A549 (cell line): ENCODE data around the gene GNB1. TPM values are rescaled to one million over a fixed set of nuclear protein-coding genes. Genes with fewer than 3 reads are reported as not detected.

Experiments used
- ATAC-seq, 2 experiments: fragments of 200-7000 bp in 1 of 2; fragments of >200 bp in 1 of 2; cut with Nextera tagmentation in 1 of 2; cut with Tn5 transposase in 1 of 2; 3 replicates each; pipeline versions ENCODE4 v1.8.0 to v1.9.1; 2018 to 2020; ENCODE audit warnings: mild to moderate bottlenecking in 1 of 2, moderate library complexity in 1 of 2
- CTCF ChIA-PET: fragments of 300-600 bp; sonication (Branson Sonifier 250); formaldehyde crosslinking; extraction: SDS; loops from one replicate; lab custom pipeline; 2021; ENCODE audit warnings: antibody characterized with exemption, inconsistent platforms; lab: Yijun Ruan, JAX
- POLR2A ChIA-PET: fragments of 350-600 bp; formaldehyde crosslinking; extraction: SDS; loops from one replicate; lab custom pipeline; 2021; ENCODE audit warnings: antibody characterized with exemption, inconsistent platforms; lab: Yijun Ruan, JAX
- DNase-seq, 2 experiments: peaks; one replicate each; pipeline versions ENCODE4 v3.0.0 to v3.0.0-alpha.2; 2011 to 2016; ENCODE audit warnings: low read depth in 1 of 2, low spot score in 1 of 2
- FAIRE-seq: peaks from 2 replicates; lab custom pipeline; 2011; peaks lifted over from hg19 to GRCh38; lab: Jason Lieb, UNC
- H3K27ac ChIP-seq, 2 experiments: fragments of >200 bp; sonication (Bioruptor Twin); formaldehyde crosslinking; 3 replicates each; pipeline ENCODE4 v1.5.1; 2016 to 2017
- H3K4me1 ChIP-seq: fragments of >200 bp; sonication (Bioruptor Twin); formaldehyde crosslinking; 3 replicates; pipeline ENCODE4 v1.6.1; 2016
- H3K4me2 ChIP-seq: fragments of >200 bp; sonication (Bioruptor Twin); formaldehyde crosslinking; 3 replicates; pipeline ENCODE4 v1.6.1; 2016
- H3K4me3 ChIP-seq: fragments of >200 bp; sonication (Bioruptor Twin); formaldehyde crosslinking; 3 replicates; pipeline ENCODE4 v1.5.1; 2016
- H3K9me3 ChIP-seq: fragments of >200 bp; sonication (Bioruptor Twin); formaldehyde crosslinking; 3 replicates; pipeline ENCODE4 v1.6.1; 2016
- ATOH8 ChIP-seq: fragments of 250-450 bp; sonication (Bioruptor Pico); IDR thresholded peaks from 2 replicates; pipeline ENCODE4 v1.5.0; 2020; ENCODE audit warnings: low read depth, mild to moderate bottlenecking, moderate library complexity
- ESRRA ChIP-seq: fragments of 150-350 bp; IDR thresholded peaks from 2 replicates; pipeline ENCODE4 v1.6.1; 2014; ENCODE audit warnings: mild to moderate bottlenecking, low read length, borderline replicate concordance
- FOSL2 ChIP-seq, 2 experiments: fragments of 450-650 bp in 1 of 2; fragments of >200 bp in 1 of 2; sonication (Bioruptor Twin) in 1 of 2; formaldehyde crosslinking; IDR thresholded peaks; 2 replicates each; pipeline versions ENCODE4 v1.5.0 to v1.6.1; 2016 to 2020; ENCODE audit warnings: mild to moderate bottlenecking in 1 of 2, moderate library complexity in 1 of 2
- HES2 ChIP-seq: fragments of >200 bp; sonication (Bioruptor Twin); formaldehyde crosslinking; IDR thresholded peaks from 2 replicates; pipeline ENCODE4 v1.6.1; 2016
- HMGXB4 ChIP-seq: fragments of 250-450 bp; sonication (Bioruptor Pico); IDR thresholded peaks from 2 replicates; pipeline ENCODE4 v1.5.0; 2021; ENCODE audit warnings: mild to moderate bottlenecking, moderate library complexity, borderline replicate concordance
- NR3C1 ChIP-seq: fragments of >200 bp; sonication (Bioruptor Twin); formaldehyde crosslinking; IDR thresholded peaks from 3 replicates; pipeline ENCODE4 v1.6.1; 2017
- PBX3 ChIP-seq: IDR thresholded peaks from 2 replicates; pipeline ENCODE4 v1.6.1; 2012
- POLR2AphosphoS2 ChIP-seq: conservative IDR thresholded peaks from 2 replicates; pipeline ENCODE4 v1.6.1; 2012; ENCODE audit warnings: low read length, improper control_type of control experiment, inconsistent platforms
- RAD21 ChIP-seq, 2 experiments: fragments of >200 bp in 1 of 2; sonication (Bioruptor Twin) in 1 of 2; formaldehyde crosslinking in 1 of 2; IDR thresholded peaks in 1 of 2; conservative IDR thresholded peaks in 1 of 2; 2 replicates in 1 of 2; 3 replicates in 1 of 2; pipeline ENCODE4 v1.6.1; 2012 to 2018; ENCODE audit warnings: inconsistent platforms in 1 of 2
- REST ChIP-seq: fragments of 200-600 bp; sonication (generic); IDR thresholded peaks from 2 replicates; pipeline ENCODE4 v1.6.1; 2016; ENCODE audit warnings: antibody characterized with exemption, mild to moderate bottlenecking, moderate library complexity
- RFX5 ChIP-seq: fragments of 450-650 bp; IDR thresholded peaks from 2 replicates; pipeline ENCODE4 v1.7.1; 2014; ENCODE audit warnings: antibody characterized with exemption, mild to moderate bottlenecking, moderate library complexity
- ZFP36 ChIP-seq: fragments of 450-650 bp; IDR thresholded peaks from 2 replicates; pipeline ENCODE4 v1.6.1; 2014; ENCODE audit warnings: borderline replicate concordance; ENCODE audit not compliant: partially characterized antibody
- WGBS: methylation state at CpG from one replicate; pipeline ENCODE4 v1.1.6; 2017; ENCODE audit errors: missing lambda C conversion rate; 5-methylcytosine and 5-hydroxymethylcytosine counted together
- polyA plus RNA-seq, 4 experiments: library from polyadenylated mRNA; depleted of rRNA in 3 of 4; stranded (reverse); fragments of >200 nt; fragmentation: RNase III in 1 of 4; extraction: RNeasy Plus Mini Kit Qiagen cat#74134 plus additional on column Dnase treatment in 1 of 4; gene quantifications; 2 replicates in 3 of 4; 3 replicates in 1 of 4; pipeline ENCODE4 v1.2.3, GENCODE V29; 2011 to 2017

GNB1 gene
- polyA plus RNA-seq, 2 of the 4 experiments (the other 2 are of a cell fraction), result 159 to 270 TPM

GRCh38 chr1:1794999-1795398 is 95.9 kb downstream of the GNB1 start (continued):
- TF ChIP-seq NR3C1 (no peak), HES2 (no peak), ZFP36 (no peak), FOSL2 (IDR thresholded peaks at IDR 0.05) (no peak), FOSL2 (CRISPR knock-in tag; IDR thresholded peaks at IDR 0.05) (no peak), ATOH8 (no peak)

- no peak overlapping the region for H3K4me2 ChIP-seq
- 93% methylated on average over 17 of the region's 17 CpGs for WGBS
- ChIA-PET POLR2A (no interaction called here), CTCF (interaction anchor here (0.9 to 1.5 kb wide), 2 partner anchors 16 to 113 kb away, joined by 3 to 5 read pairs; no protein-coding TSS in a partner anchor)
- ATAC-seq (no peak), DNase-seq (no peak), FAIRE-seq (no peak)
- no peaks in the 10 kb centered on the region for H3K9me3 ChIP-seq
- no peak overlapping the region for H3K4me3 ChIP-seq
- no peak overlapping the region for H3K27ac ChIP-seq
- no peaks in the 10 kb centered on the region for H3K4me1 ChIP-seq
- TF ChIP-seq REST (no peak), RFX5 (no peak), FOSL2 (IDR thresholded peaks at IDR 0.05) (no peak), FOSL2 (CRISPR knock-in tag; IDR thresholded peaks at IDR 0.05) (no peak)
These were observed 97.2 kb downstream of the GNB1 start for GRCh38 chr1:1793481-1794244.

- ATAC-seq (peak; percentile 26 to 62; a peak in 3 of 6 replicates), DNase-seq (peak; percentile 28 to 53), FAIRE-seq (no peak)
- 85% methylated on average over 25 of the region's 25 CpGs for WGBS
- Histone ChIP-seq H3K4me3 (no peak overlapping the region), H3K27ac (no peak overlapping the region), H3K9me3 (no peaks in the 10 kb centered on the region), H3K4me2 (no peak overlapping the region), H3K4me1 (no peaks in the 10 kb centered on the region)
- CTCF ChIA-PET, result interaction anchor here (1.0 to 3.0 kb wide), 7 partner anchors 8 to 118 kb away, joined by 3 to 22 read pairs (median 4); no protein-coding TSS in a partner anchor
- POLR2A ChIA-PET, result no interaction called here
- TF ChIP-seq HMGXB4 (no peak), POLR2AphosphoS2 (no peak), RAD21 (conservative IDR thresholded peaks at IDR 0.05 in 1 of 2, IDR thresholded peaks at IDR 0.05 in 1 of 2) (peak in 1 of 2 experiments; percentile 16; a peak in 1 of 5 replicates), ESRRA (no peak), PBX3 (no peak), ATOH8 (no peak)
These were observed 102.0 kb downstream of the GNB1 start for GRCh38 chr1:1788646-1789431.
